GM23338 (cell line): ENCODE measurements around the gene FCRL6.

Experiments used
- JUNB ChIP-seq: IDR thresholded peaks from one replicate; pipeline ENCODE4 v1.6.1; 2016; ENCODE audit warnings: antibody characterized with exemption; ENCODE audit not compliant: unreplicated experiment
- TF ChIP-seq, protein P1 (sequence below), 2 experiments: fragments of 200-600 bp in 1 of 2; sonication (generic) in 1 of 2; conservative IDR thresholded peaks; 2 replicates each; pipeline versions ENCODE4 v1.5.1 to v1.6.1; 2016 to 2017; ENCODE audit warnings: antibody characterized with exemption in 2 of 2, low read depth in 2 of 2, mild to moderate bottlenecking in 2 of 2, moderate library complexity in 1 of 2

DNA sequence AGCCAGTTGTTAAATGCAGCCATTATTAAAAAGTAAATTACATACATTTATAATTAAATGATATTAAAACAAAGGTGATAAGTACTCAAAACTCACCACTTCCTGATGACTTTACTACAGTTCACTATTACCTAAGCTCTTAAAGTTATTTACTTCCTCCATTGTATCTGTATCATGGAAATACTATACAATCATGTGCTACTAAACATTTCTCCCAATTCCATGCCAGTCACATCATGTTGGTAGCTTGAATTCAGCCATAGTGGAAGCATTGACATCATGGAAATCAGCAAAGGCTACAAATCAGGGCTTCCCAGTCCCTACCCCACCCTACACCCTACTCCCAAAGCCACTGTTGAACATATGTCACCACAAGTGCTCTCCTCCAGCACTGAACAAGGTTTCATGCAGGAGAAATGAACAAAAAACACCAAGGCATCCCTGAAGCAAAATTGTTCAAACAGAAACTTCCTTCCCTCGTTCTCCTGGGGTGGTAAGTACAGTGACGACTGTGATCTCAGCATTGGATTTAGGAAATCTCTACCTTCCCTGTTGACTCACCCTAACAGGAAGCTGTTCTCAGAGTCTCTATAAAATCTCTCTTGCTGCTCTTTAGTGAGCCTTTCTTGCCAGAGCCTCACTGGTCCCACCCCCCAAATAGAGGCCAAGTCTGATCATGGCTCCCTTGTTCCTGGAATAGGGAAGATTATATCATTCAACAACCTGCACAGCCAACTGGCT is 47.6 kb downstream of the FCRL6 start:
- TF ChIP-seq, protein P1, sequence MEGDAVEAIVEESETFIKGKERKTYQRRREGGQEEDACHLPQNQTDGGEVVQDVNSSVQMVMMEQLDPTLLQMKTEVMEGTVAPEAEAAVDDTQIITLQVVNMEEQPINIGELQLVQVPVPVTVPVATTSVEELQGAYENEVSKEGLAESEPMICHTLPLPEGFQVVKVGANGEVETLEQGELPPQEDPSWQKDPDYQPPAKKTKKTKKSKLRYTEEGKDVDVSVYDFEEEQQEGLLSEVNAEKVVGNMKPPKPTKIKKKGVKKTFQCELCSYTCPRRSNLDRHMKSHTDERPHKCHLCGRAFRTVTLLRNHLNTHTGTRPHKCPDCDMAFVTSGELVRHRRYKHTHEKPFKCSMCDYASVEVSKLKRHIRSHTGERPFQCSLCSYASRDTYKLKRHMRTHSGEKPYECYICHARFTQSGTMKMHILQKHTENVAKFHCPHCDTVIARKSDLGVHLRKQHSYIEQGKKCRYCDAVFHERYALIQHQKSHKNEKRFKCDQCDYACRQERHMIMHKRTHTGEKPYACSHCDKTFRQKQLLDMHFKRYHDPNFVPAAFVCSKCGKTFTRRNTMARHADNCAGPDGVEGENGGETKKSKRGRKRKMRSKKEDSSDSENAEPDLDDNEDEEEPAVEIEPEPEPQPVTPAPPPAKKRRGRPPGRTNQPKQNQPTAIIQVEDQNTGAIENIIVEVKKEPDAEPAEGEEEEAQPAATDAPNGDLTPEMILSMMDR (conservative IDR thresholded peaks at IDR 0.05; ENCODE audit: low read depth in 2 of 2) = no peak
- no peak for TF ChIP-seq JUNB
